ENCODE measurements around the gene ARHGEF4. TPM values are rescaled to one million over a fixed set of nuclear protein-coding genes. Genes with fewer than 3 reads are reported as not detected.
A peak's percentile ranks its signal among the peaks of the same experiment; 100 is the strongest.
"Not testable (repeated sequence)": the region's sequence is repeated elsewhere in the genome, so short reads cannot be mapped to it uniquely, and the experiment has no call there.

Gene ARHGEF4
- total RNA-seq, 1 donor from 2014 or later: 2.2 TPM

- no peak for DNase-seq (ENCODE audit: low read depth in 2 of 2)
These were observed 135.7 kb downstream of the ARHGEF4 start for GRCh38 chr2:130972410-130972809.

- no peak for DNase-seq (ENCODE audit: low read depth in 2 of 2)
These were observed 139.0 kb downstream of the ARHGEF4 start for GRCh38 chr2:130975729-130976128.

GRCh38 chr2:130976591-130977237 lies 140.0 kb downstream of the ARHGEF4 start:
- no peak for DNase-seq (ENCODE audit: low read depth in 2 of 2)

- no peak for DNase-seq (ENCODE audit: low read depth in 2 of 2)
These were observed 140.8 kb downstream of the ARHGEF4 start for GRCh38 chr2:130977461-130978050.

GRCh38 chr2:130981667-130982066 lies 145.0 kb downstream of the ARHGEF4 start:
- DNase-seq (ENCODE audit: low read depth in 2 of 2): no peak

GRCh38 chr2:130985206-130985780 lies 148.6 kb downstream of the ARHGEF4 start:
- peak in 1 of 2 donors; percentile 25 for DNase-seq (ENCODE audit: low read depth in 2 of 2)

GRCh38 chr2:130985831-130986649 lies 149.3 kb downstream of the ARHGEF4 start:
- DNase-seq (ENCODE audit: low read depth in 2 of 2): no peak

- DNase-seq (ENCODE audit: low read depth in 2 of 2): no peak
These were observed 150.3 kb downstream of the ARHGEF4 start for GRCh38 chr2:130986890-130987493.

- no peak for DNase-seq (ENCODE audit: low read depth in 2 of 2)
These were observed 151.1 kb downstream of the ARHGEF4 start for GRCh38 chr2:130987519-130988425.

GRCh38 chr2:130991446-130991845 lies 154.7 kb downstream of the ARHGEF4 start:
- not testable (repeated sequence) for DNase-seq (ENCODE audit: low read depth in 2 of 2)

GRCh38 chr2:130992003-130992402 lies 155.3 kb downstream of the ARHGEF4 start:
- DNase-seq (ENCODE audit: low read depth in 2 of 2): not testable (repeated sequence)

- DNase-seq (ENCODE audit: low read depth in 2 of 2): no peak
These were observed 160.0 kb downstream of the ARHGEF4 start for GRCh38 chr2:130996691-130997090.

GRCh38 chr2:130997198-130997597 lies 160.5 kb downstream of the ARHGEF4 start:
- DNase-seq (ENCODE audit: low read depth in 2 of 2): no peak

- no peak for DNase-seq (ENCODE audit: low read depth in 2 of 2)
These were observed 161.8 kb downstream of the ARHGEF4 start for GRCh38 chr2:130998561-130998960.

GRCh38 chr2:131004446-131005209 lies 167.9 kb downstream of the ARHGEF4 start:
- no peak for DNase-seq (ENCODE audit: low read depth in 2 of 2)

GRCh38 chr2:131005216-131005935 lies 168.7 kb downstream of the ARHGEF4 start:
- no peak for DNase-seq (ENCODE audit: low read depth in 2 of 2)

GRCh38 chr2:131006561-131006960 lies 169.8 kb downstream of the ARHGEF4 start:
- no peak for DNase-seq (ENCODE audit: low read depth in 2 of 2)

- DNase-seq (ENCODE audit: low read depth in 2 of 2): no peak
These were observed 172.3 kb downstream of the ARHGEF4 start for GRCh38 chr2:131008967-131009366.

Measured in lung microvascular endothelial cell (primary cell).